GM10248 (cell line): ENCODE results near the gene DACT3.
"Not testable (repeated sequence)": the region's sequence is repeated elsewhere in the genome, so short reads cannot be mapped to it uniquely, and the experiment has no call there.

Experiments
- CTCF ChIA-PET: fragments of 300-600 bp; sonication (Branson Sonifier 250); formaldehyde crosslinking; extraction: SDS; loops from one replicate; lab custom pipeline; 2021; ENCODE audit warnings: antibody characterized with exemption; lab: Yijun Ruan, JAX
- POLR2A ChIA-PET: fragments of 350-650 bp; sonication (Branson Sonifier 250); formaldehyde crosslinking; extraction: SDS; loops from one replicate; lab custom pipeline; 2020; ENCODE audit warnings: antibody characterized with exemption; lab: Yijun Ruan, JAX
- DNase-seq: peaks from one replicate; pipeline ENCODE4 v3.0.0; 2012; ENCODE audit errors: extremely low spot score
- TF ChIP-seq, protein P1 (sequence below): IDR thresholded peaks from 2 replicates; pipeline ENCODE4 v1.5.1; 2012; ENCODE audit warnings: mild to moderate bottlenecking, low read depth; ENCODE audit errors: extremely low read depth, missing control alignments, control extremely low read depth

The DACT3 gene

DNA sequence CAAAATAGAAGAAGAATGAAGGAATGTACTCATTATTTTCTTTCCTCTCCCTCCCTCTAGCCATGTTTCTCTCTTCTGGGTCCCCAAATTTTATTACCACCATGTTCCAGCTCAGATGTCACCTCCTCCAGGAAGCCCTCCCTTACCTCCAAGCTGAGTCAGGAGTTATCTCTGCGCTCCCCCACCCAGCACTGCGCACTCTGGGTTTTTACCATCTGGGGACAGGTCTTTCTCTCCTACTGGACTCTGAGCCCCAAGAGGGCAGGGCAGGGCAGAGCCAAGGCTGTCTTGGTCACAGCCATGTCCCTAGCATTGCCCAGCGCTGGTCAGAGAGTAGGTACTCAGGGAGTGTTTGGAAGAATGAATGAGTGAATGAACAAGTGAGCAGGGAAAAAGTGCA, 27.9 kb downstream of the DACT3 start:
- POLR2A ChIA-PET = no interaction called here
- CTCF ChIA-PET = interaction anchor here (0.9 to 5.0 kb wide), 6 partner anchors 11 to 207 kb away, joined by 3 to 36 read pairs (median 18); partner anchors contain the start of gene DACT3
- TF ChIP-seq, protein P1, sequence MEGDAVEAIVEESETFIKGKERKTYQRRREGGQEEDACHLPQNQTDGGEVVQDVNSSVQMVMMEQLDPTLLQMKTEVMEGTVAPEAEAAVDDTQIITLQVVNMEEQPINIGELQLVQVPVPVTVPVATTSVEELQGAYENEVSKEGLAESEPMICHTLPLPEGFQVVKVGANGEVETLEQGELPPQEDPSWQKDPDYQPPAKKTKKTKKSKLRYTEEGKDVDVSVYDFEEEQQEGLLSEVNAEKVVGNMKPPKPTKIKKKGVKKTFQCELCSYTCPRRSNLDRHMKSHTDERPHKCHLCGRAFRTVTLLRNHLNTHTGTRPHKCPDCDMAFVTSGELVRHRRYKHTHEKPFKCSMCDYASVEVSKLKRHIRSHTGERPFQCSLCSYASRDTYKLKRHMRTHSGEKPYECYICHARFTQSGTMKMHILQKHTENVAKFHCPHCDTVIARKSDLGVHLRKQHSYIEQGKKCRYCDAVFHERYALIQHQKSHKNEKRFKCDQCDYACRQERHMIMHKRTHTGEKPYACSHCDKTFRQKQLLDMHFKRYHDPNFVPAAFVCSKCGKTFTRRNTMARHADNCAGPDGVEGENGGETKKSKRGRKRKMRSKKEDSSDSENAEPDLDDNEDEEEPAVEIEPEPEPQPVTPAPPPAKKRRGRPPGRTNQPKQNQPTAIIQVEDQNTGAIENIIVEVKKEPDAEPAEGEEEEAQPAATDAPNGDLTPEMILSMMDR = no peak
- DNase-seq = no peak

DNA sequence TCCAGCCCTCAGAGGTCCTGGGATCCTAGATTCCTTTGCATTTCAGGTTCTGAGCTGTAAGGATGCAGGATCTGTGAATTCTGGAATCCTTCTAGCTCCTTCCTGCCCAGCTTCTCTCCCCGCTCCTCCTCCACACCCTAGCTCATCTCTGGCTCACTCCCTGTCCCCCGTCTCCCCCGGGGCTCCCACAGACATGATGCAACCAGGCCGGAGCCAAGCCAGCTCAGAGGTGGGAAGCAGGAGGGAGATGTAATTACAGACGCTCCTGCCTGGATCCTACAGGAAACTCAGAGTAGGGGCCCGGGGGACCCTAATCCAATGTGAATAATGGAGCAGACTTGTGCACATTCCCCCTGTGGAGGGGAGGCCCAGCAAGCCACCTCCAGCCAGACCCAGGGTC, 29.5 kb downstream of the DACT3 start:
- DNase-seq = no peak
- POLR2A ChIA-PET = interaction anchor here (0.5 kb wide), 1 partner anchor 1367 kb away, joined by 3 read pairs; no protein-coding TSS in a partner anchor

DNA sequence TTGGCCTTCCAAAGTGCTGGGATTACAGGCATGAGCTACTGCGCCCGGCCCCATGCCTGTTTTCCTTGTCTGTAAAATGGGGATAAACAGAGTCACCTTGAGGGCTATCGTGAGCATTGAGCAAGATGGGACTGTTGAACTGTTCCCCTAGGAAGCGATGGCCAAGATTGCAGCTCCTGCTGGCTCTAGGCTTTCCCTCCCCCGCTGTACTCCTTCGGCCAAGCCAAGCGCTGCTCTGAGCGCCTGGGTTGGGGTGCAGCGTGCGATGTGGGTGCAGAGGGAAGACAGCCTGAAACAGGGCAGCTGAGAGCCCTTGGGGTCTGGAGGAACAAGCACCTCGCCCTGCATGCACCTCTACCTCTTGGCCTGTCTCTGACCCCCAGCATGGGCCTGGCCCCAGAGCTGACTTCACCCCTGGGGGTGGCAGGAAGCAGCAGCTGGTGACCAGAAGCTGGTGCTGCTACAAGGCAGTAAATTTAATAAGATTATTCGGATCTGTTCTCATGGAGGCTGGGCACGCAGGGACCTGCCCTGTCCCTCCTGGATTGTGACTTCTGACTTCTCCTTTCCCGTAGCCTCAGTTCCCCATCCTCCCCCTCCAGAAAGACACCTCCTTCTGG, 30.3 kb downstream of the DACT3 start:
- ChIA-PET CTCF (interaction anchor here (1.3 to 5.0 kb wide), 5 partner anchors 9 to 31 kb away, joined by 3 to 36 read pairs (median 19); partner anchors contain the start of gene DACT3), POLR2A (no interaction called here)
- TF ChIP-seq, protein P1 = no peak
- no peak for DNase-seq

More for the DNA sequence above, 29.5 kb downstream of the DACT3 start:
- TF ChIP-seq, protein P1 = no peak
- CTCF ChIA-PET = interaction anchor here (1.2 to 5.0 kb wide), 5 partner anchors 10 to 30 kb away, joined by 3 to 36 read pairs (median 19); partner anchors contain the start of gene DACT3

DNA sequence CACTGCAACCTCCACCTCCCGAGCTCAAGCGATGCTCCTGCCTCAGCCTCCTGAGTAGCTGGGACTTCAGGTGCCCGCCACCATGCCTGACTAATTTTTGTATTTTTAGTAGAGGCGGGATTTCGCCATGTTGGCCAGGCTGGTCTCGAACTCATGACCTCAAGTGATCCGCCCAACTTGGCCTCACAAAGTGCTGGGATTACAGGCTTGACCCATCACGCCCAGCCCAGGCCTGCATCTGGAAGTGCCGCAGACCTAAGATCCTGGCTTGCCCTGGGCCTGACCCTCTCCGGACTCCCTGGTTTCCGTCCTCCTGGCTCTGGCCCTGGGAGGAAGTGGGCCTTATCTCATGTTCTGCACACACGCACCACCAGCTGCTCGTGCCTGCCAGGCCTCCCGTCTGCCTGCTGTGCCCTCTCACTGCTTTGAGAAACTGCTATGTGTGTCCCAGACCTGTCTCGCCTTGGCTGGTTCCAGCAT, 31.4 kb downstream of the DACT3 start:
- TF ChIP-seq, protein P1 = no peak
- ChIA-PET CTCF (interaction anchor here (1.1 to 9.9 kb wide), 7 partner anchors 11 to 124 kb away, joined by 3 to 76 read pairs (median 15); partner anchors contain the start of gene DACT3), POLR2A (interaction anchor here (0.8 kb wide), 1 partner anchor 20 kb away, joined by 3 read pairs; no protein-coding TSS in a partner anchor)
- no peak for DNase-seq

DNA sequence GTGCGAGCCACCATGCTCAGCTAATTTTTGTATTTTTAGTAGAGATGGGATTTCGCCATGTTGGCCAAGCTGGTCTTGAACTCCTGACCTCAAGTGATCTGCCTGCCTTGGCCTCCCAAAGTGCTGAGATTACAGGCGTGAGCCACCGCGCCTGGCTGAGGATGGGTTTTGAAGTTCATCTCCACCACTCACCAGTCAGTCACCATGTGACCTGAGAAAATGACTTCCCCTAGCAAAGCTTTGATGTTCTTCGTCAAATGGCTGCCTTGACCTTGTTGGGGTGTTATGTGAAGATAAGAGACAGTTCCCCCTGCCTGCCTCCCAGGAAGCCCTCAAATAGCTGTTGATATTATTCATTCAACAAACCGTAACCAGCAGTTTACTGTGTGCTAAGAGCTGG, 32.0 kb downstream of the DACT3 start:
- POLR2A ChIA-PET = interaction anchor here (0.8 kb wide), 1 partner anchor 19 kb away, joined by 3 read pairs; no protein-coding TSS in a partner anchor
- CTCF ChIA-PET = interaction anchor here (1.1 to 9.9 kb wide), 6 partner anchors 11 to 125 kb away, joined by 3 to 76 read pairs (median 10); partner anchors contain the start of gene DACT3
- not testable (repeated sequence) for DNase-seq

DNA sequence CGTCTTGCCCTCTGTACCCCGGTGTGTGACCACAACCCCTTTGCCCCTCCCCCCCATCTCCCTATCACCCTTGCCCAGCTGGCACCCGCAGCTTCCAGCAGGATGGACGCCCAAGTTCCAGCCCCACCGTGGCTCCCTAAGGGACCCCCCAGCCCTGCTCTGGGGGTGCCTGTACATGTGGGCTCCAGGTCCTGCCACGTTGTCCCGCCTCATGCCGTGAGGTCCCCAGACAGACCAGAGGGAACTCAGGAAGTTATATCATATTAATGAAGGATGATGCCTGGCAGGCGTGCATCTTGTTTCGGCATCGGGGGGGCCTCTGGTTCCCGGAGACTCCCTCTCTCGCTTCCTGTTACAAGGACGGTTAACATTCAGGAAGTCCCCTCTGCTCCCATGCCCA, 34.5 kb downstream of the DACT3 start:
- ChIA-PET CTCF (interaction anchor here (1.0 to 9.9 kb wide), 4 partner anchors 8 to 95 kb away, joined by 3 to 76 read pairs (median 11); partner anchors contain the start of gene DACT3), POLR2A (no interaction called here)
- DNase-seq = no peak

More for the DNA sequence above, 34.5 kb downstream of the DACT3 start:
- TF ChIP-seq, protein P1 = no peak
